Measurements from ENCODE around the gene MTUS2.

MTUS2 gene

GRCh38 chr13:29077051-29077813 lies 257.1 kb downstream of the MTUS2 start:
- peaks cover 3% of the 10 kb centered on the region for H3K9me3 Mint-ChIP-seq
- H3K27ac Mint-ChIP-seq: no peak overlapping the region
- ATAC-seq: no peak
- H3K4me3 Mint-ChIP-seq: no peak overlapping the region
- H3K4me1 Mint-ChIP-seq: peaks cover 18% of the 10 kb centered on the region
- H3K27me3 Mint-ChIP-seq: peaks cover 20% of the 10 kb centered on the region
- peaks cover 6% of the 10 kb centered on the region for H3K36me3 Mint-ChIP-seq

- peak; percentile 98 for ATAC-seq
- H3K36me3 Mint-ChIP-seq: peaks cover 6% of the 10 kb centered on the region
- H3K27me3 Mint-ChIP-seq: no peaks in the 10 kb centered on the region
- peaks cover 8% of the 10 kb centered on the region for H3K9me3 Mint-ChIP-seq
- peaks cover 24% of the 10 kb centered on the region for H3K4me1 Mint-ChIP-seq
- H3K4me3 Mint-ChIP-seq: no peak overlapping the region
- peak overlapping the region; percentile 69 for H3K27ac Mint-ChIP-seq
These were observed 260.9 kb downstream of the MTUS2 start for GRCh38 chr13:29081036-29081435.

DNA sequence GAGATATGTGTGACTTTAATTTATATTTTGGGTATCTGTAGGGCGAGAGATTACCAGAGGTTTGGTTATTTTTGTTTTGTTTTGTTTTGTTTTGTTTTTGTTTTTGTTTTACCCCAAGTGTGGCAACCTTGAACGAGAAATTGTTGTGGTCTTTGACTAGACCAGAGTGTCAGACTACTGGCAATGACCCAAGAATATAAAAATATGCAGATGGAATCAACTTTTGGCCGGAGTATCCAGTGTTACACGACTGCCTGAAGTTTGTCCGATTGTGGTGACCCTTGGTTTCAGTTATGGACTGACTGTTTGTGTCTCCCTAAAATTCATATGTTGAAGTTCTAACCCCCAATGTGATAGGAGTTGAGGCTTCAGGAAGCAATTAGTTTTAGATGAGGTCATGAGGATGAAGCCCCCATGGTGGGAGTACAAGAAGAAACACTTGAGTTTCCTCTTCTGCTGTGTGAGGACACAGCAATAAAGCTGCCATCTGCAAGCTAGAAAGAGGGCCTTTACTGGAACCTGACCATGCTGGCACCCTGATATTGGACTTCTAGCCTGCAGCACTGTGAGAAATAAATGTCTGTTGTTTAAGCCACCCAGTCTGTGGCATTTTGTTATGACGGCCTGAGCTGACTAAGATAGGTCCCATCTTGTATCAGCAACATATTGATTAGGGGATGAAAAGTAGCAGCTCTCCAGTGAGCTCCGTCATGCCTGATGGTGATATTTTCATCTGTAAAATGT lies 261.7 kb downstream of the MTUS2 start:
- Mint-ChIP-seq H3K4me1 (peaks cover 24% of the 10 kb centered on the region), H3K27ac (peak overlapping the region; percentile 57), H3K9me3 (peaks cover 9% of the 10 kb centered on the region), H3K36me3 (peaks cover 6% of the 10 kb centered on the region), H3K4me3 (no peak overlapping the region), H3K27me3 (no peaks in the 10 kb centered on the region)
- no peak for ATAC-seq

GRCh38 chr13:29099781-29100406 lies 279.8 kb downstream of the MTUS2 start:
- ATAC-seq: no peak
- H3K4me3 Mint-ChIP-seq: no peak overlapping the region
- peaks cover 3% of the 10 kb centered on the region for H3K9me3 Mint-ChIP-seq
- H3K27me3 Mint-ChIP-seq: peaks cover 12% of the 10 kb centered on the region
- H3K4me1 Mint-ChIP-seq: no peaks in the 10 kb centered on the region
- no peaks in the 10 kb centered on the region for H3K36me3 Mint-ChIP-seq
- H3K27ac Mint-ChIP-seq: no peak overlapping the region

- H3K9me3 Mint-ChIP-seq: peaks cover 3% of the 10 kb centered on the region
- no peak overlapping the region for H3K27ac Mint-ChIP-seq
- H3K4me1 Mint-ChIP-seq: no peaks in the 10 kb centered on the region
- H3K27me3 Mint-ChIP-seq: peaks cover 9% of the 10 kb centered on the region
- no peaks in the 10 kb centered on the region for H3K36me3 Mint-ChIP-seq
- no peak overlapping the region for H3K4me3 Mint-ChIP-seq
- ATAC-seq: no peak
These were observed 280.6 kb downstream of the MTUS2 start for GRCh38 chr13:29100758-29101157.

DNA sequence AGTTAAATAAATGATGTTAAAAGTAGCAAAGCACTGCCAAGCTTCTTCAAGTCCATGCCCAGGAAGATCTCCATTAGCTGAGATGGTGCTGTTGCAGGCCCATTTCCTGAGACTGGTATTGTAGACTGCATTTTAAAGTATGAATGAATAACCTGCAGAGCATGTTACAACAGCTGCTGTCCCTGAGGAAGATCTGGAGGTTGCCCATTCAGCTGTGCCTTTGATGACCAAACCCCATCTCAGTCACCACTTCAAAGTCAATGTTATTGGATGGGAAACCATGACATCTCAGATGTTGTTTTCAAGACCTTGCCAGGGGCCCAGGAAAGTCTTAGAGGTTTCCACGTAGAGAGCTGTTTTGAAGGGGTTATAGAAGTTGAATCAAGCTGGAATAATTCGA lies 281.3 kb downstream of the MTUS2 start:
- H3K27ac Mint-ChIP-seq: no peak overlapping the region
- H3K4me3 Mint-ChIP-seq: no peak overlapping the region
- ATAC-seq: no peak

DNA sequence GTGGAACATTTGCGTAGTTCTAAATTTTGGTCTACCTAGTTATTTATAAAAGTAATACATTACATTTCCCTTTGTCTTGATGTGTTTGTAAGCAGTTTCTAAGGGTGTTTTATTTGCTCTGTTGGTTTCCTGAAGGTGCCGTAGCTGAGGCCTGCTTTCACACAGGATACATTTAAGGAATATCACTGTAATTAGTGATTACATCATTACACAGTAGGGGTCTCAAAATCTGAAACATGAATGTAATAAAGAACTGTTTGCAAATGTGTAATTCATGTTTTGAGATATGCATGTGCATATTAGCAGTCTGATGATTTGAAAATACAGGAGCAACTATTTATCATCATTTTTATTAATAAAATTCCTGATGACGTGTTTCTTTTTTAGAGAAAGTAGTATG lies 281.8 kb downstream of the MTUS2 start:
- Mint-ChIP-seq H3K36me3 (no peaks in the 10 kb centered on the region), H3K27me3 (peaks cover 16% of the 10 kb centered on the region), H3K9me3 (peaks cover under 1% of the 10 kb centered on the region), H3K4me3 (no peak overlapping the region), H3K27ac (no peak overlapping the region), H3K4me1 (no peaks in the 10 kb centered on the region)
- ATAC-seq: no peak

More for the DNA sequence above, 281.3 kb downstream of the MTUS2 start:
- Mint-ChIP-seq H3K36me3 (no peaks in the 10 kb centered on the region), H3K9me3 (peaks cover 3% of the 10 kb centered on the region), H3K27me3 (peaks cover 11% of the 10 kb centered on the region), H3K4me1 (no peaks in the 10 kb centered on the region)

DNA sequence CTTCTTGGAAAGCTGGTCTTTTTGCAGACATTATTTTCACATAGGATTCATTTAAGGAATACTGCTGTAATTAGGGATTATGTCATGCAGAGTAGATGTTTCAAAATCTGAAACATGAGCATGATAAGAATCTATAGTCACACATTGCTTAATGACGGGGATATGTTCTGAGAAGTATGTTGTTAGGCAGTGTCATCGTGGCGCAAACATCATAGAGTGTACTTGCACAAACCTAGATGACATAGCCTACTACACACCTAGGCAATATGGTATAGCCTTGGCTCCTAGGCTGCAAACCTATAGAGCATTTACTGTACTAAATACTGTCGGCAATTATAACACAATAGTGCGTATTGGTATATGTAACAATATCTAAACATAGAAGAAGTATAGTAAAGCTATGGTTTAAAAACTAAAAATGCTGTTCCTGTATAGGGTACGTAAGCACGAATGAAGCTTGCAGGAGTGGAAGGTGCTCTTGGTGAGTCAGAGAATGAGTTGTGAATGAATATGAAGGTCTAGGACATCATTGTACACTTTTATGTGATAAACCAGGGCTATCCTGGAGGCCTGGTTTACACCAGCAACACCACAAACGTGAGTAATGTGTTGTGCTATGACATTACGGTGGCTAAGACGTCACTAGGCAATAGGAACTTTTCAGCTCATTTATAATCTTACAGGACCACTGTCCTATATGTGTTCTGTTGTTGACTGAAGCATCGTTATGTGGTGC lies 283.1 kb downstream of the MTUS2 start:
- Mint-ChIP-seq H3K4me1 (no peaks in the 10 kb centered on the region), H3K4me3 (no peak overlapping the region), H3K9me3 (no peaks in the 10 kb centered on the region), H3K36me3 (no peaks in the 10 kb centered on the region), H3K27me3 (peaks cover 21% of the 10 kb centered on the region), H3K27ac (no peak overlapping the region)
- no peak for ATAC-seq

DNA sequence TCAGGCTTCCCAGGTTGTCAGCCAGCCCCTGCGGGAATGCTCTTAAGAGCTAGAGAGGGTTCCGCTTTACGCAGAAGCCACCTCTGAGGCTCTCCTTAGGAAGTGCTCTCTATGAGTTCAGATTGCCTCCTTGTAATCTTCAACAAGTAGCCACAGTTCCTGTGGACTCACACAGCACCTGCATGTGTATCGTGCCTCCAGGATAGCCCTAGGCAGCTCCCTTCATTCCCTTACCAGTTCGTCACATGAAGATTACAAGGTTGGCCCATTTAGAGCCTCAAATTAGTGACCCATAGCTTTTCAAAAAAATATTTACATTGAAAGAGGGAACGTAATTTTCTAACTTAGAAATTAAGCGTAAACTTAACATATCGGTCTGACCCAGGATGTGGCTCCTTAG lies 284.3 kb downstream of the MTUS2 start:
- Mint-ChIP-seq H3K27me3 (peaks cover 14% of the 10 kb centered on the region), H3K9me3 (no peaks in the 10 kb centered on the region), H3K27ac (no peak overlapping the region), H3K36me3 (no peaks in the 10 kb centered on the region), H3K4me3 (no peak overlapping the region), H3K4me1 (no peaks in the 10 kb centered on the region)
- ATAC-seq: no peak

DNA sequence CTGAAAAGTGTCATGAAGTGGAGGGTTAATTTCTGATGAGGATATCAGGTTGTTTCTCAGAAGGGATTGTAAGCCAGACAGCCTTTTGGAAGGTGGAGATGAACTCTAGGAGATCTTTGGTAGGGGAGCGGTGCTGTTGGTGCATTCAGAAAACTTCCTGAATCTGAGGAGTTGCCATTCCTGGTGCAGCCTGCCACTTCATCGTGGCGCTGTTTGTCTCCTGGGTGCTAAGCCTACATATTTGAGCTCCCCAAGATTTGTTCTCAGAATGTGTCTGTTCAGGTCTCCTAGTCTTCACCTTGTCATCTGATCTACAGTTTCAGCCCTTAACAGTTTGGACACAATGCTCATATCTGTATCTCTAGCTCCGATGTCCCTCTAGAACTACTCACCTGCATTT lies 285.6 kb downstream of the MTUS2 start:
- H3K27ac Mint-ChIP-seq: no peak overlapping the region
- ATAC-seq: no peak
- peaks cover 12% of the 10 kb centered on the region for H3K27me3 Mint-ChIP-seq
- H3K4me1 Mint-ChIP-seq: no peaks in the 10 kb centered on the region
- no peaks in the 10 kb centered on the region for H3K9me3 Mint-ChIP-seq
- H3K4me3 Mint-ChIP-seq: no peak overlapping the region
- H3K36me3 Mint-ChIP-seq: no peaks in the 10 kb centered on the region

DNA sequence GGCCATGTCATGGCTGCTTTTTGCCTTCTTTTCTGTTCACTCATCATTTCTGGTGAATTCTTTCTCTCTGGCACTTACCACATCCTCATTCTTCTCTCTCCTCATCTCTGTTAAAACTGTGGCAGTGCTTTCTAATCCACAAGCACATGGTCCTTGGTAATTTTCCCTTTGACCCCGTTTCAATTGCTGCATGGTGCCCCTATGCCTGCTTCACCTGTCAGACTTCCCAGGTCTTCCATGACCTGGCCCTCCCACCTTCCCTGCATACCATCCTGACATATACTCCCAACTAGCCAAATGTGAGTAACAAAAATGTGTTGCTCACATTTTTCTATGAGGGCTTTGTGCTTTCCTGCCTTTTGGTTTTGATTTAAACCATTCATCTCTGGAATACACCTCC lies 286.5 kb downstream of the MTUS2 start:
- no peaks in the 10 kb centered on the region for H3K9me3 Mint-ChIP-seq
- peaks cover 18% of the 10 kb centered on the region for H3K27me3 Mint-ChIP-seq
- no peaks in the 10 kb centered on the region for H3K4me1 Mint-ChIP-seq
- ATAC-seq: no peak
- H3K27ac Mint-ChIP-seq: no peak overlapping the region
- H3K36me3 Mint-ChIP-seq: no peaks in the 10 kb centered on the region
- H3K4me3 Mint-ChIP-seq: no peak overlapping the region

- Mint-ChIP-seq H3K36me3 (no peaks in the 10 kb centered on the region), H3K27ac (no peak overlapping the region), H3K4me1 (no peaks in the 10 kb centered on the region), H3K9me3 (no peaks in the 10 kb centered on the region), H3K27me3 (peaks cover 26% of the 10 kb centered on the region), H3K4me3 (no peak overlapping the region)
- no peak for ATAC-seq
These were observed 288.1 kb downstream of the MTUS2 start for GRCh38 chr13:29108068-29108786.

GRCh38 chr13:29109987-29110386 lies 289.8 kb downstream of the MTUS2 start:
- Mint-ChIP-seq H3K36me3 (no peaks in the 10 kb centered on the region), H3K9me3 (no peaks in the 10 kb centered on the region), H3K27ac (no peak overlapping the region), H3K27me3 (peaks cover 26% of the 10 kb centered on the region), H3K4me3 (no peak overlapping the region), H3K4me1 (no peaks in the 10 kb centered on the region)
- no peak for ATAC-seq

DNA sequence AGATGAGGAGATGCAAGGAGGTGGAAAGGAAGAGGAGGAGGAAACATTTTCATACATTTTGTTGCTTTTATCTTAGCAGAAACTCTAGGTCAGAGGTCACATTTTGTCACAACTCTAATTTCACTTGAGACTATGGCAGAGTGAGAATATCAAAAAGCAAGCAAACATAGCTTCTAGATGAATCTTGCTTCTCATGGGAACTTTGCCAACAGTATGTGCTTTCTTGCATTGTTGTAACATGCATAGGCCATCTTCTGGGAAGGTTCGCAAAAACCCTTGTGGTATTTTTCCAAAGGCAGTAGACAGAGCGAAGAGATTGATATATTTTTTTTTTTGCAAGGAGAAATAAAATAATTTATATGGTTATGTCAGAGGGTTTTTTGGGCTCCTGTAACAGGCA lies 291.3 kb downstream of the MTUS2 start:
- H3K9me3 Mint-ChIP-seq: no peaks in the 10 kb centered on the region

DNA sequence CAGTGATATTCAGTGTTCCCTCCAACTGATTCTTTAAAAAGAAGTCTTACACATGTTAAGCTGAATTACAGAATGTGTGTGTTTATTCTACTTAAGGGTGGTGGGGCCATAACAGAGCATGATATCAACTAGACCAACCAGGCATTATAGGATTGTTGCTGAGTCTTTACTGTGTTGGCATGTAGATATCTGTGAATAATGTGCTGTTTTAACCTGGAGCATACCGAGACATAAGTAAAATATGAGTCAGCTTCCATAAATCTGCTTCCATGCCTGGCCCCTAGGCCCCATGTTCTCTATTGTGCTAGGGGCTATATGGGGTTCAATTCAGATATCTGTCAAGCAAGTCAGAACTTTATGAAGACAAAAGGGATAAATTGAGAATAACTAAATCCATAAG lies 295.7 kb downstream of the MTUS2 start:
- no peak overlapping the region for H3K4me3 Mint-ChIP-seq

More for the DNA sequence above, 291.3 kb downstream of the MTUS2 start:
- Mint-ChIP-seq H3K4me3 (no peak overlapping the region), H3K27ac (no peak overlapping the region), H3K36me3 (no peaks in the 10 kb centered on the region), H3K4me1 (no peaks in the 10 kb centered on the region), H3K27me3 (peaks cover 23% of the 10 kb centered on the region)
- no peak for ATAC-seq

More for the DNA sequence above, 295.7 kb downstream of the MTUS2 start:
- no peaks in the 10 kb centered on the region for H3K4me1 Mint-ChIP-seq
- no peaks in the 10 kb centered on the region for H3K36me3 Mint-ChIP-seq
- no peak overlapping the region for H3K27ac Mint-ChIP-seq
- ATAC-seq: no peak
- H3K27me3 Mint-ChIP-seq: peaks cover 14% of the 10 kb centered on the region
- no peaks in the 10 kb centered on the region for H3K9me3 Mint-ChIP-seq

Data from stimulated activated memory B cell treated with anti-CD40 and anti-IgM and Interleukin-4, amounts not matched to agents 10 μg/mL and 1 μg/mL and 100 μg/mL, for 72 hours (primary cell).